ENCODE results near the gene ABHD6.
A peak's percentile ranks its signal among the peaks of the same experiment; 100 is the strongest.
"Not testable (repeated sequence)": the region's sequence is repeated elsewhere in the genome, so short reads cannot be mapped to it uniquely, and the experiment has no call there.

The ABHD6 gene

GRCh38 chr3:58334013-58334321, 96.4 kb downstream of the ABHD6 start:
- Histone ChIP-seq H3K4me1 (ENCODE audit: control insufficient read depth in 1 of 2, insufficient read depth in 1 of 2, low read depth in 1 of 2, low read length in 1 of 2) (peaks cover 36 to 51% of the 10 kb centered on the region in 2 experiments), H3K36me3 (peaks cover 3% of the 10 kb centered on the region), H3K27me3 (no peaks in the 10 kb centered on the region), H3K9me3 (no peaks in the 10 kb centered on the region), H3K4me3 (ENCODE audit: low read depth in 1 of 2, low read length in 1 of 2) (peak overlapping the region; percentile 73 to 97), H3K27ac (peak overlapping the region; percentile 93)
- TF ChIP-seq, protein P1, sequence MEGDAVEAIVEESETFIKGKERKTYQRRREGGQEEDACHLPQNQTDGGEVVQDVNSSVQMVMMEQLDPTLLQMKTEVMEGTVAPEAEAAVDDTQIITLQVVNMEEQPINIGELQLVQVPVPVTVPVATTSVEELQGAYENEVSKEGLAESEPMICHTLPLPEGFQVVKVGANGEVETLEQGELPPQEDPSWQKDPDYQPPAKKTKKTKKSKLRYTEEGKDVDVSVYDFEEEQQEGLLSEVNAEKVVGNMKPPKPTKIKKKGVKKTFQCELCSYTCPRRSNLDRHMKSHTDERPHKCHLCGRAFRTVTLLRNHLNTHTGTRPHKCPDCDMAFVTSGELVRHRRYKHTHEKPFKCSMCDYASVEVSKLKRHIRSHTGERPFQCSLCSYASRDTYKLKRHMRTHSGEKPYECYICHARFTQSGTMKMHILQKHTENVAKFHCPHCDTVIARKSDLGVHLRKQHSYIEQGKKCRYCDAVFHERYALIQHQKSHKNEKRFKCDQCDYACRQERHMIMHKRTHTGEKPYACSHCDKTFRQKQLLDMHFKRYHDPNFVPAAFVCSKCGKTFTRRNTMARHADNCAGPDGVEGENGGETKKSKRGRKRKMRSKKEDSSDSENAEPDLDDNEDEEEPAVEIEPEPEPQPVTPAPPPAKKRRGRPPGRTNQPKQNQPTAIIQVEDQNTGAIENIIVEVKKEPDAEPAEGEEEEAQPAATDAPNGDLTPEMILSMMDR (IDR thresholded peaks at IDR 0.05): no peak

DNA sequence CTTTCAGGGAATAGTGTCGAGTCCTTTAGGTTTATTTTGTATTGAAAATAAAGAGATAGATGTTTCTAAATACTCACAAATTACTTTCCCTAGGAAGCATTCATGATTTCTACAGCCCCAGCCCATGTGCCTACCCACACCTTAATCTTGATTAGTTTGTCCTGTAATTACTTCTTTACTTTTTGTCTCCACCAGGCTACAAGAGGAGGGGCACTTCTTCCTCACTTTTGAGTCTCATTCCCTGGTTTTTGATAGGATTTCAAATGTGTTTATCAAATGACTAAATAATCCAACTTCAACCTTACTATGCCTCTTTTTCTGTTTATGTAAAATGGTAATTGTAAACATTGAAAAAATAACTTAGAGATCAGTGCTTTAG, 96.9 kb downstream of the ABHD6 start:
- Histone ChIP-seq H3K27ac (peak overlapping the region; percentile 93), H3K4me3 (ENCODE audit: low read depth in 1 of 2, low read length in 1 of 2) (peak overlapping the region; percentile 73 to 97), H3K9me3 (no peaks in the 10 kb centered on the region)

GRCh38 chr3:58335652-58335947, 98.0 kb downstream of the ABHD6 start:
- Histone ChIP-seq H3K4me3 (ENCODE audit: low read depth in 1 of 2, low read length in 1 of 2) (peak overlapping the region; percentile 73 to 97), H3K27me3 (no peaks in the 10 kb centered on the region), H3K4me1 (ENCODE audit: control insufficient read depth in 1 of 2, insufficient read depth in 1 of 2, low read depth in 1 of 2, low read length in 1 of 2) (peaks cover 36 to 51% of the 10 kb centered on the region in 2 experiments), H3K27ac (peak overlapping the region; percentile 93), H3K9me3 (no peaks in the 10 kb centered on the region), H3K36me3 (peaks cover 3% of the 10 kb centered on the region)
- TF ChIP-seq, protein P1 (IDR thresholded peaks at IDR 0.05): no peak

More for the DNA sequence above, 96.9 kb downstream of the ABHD6 start:
- TF ChIP-seq, protein P1 (IDR thresholded peaks at IDR 0.05): no peak
- Histone ChIP-seq H3K4me1 (ENCODE audit: control insufficient read depth in 1 of 2, insufficient read depth in 1 of 2, low read depth in 1 of 2, low read length in 1 of 2) (peaks cover 36 to 51% of the 10 kb centered on the region in 2 experiments), H3K36me3 (peaks cover 3% of the 10 kb centered on the region), H3K27me3 (no peaks in the 10 kb centered on the region)

- TF ChIP-seq, protein P1 (IDR thresholded peaks at IDR 0.05): no peak
Measured at GRCh38 chr3:58336135-58336882, 98.7 kb downstream of the ABHD6 start.

GRCh38 chr3:58337190-58337589, 99.6 kb downstream of the ABHD6 start:
- Histone ChIP-seq H3K27ac (peak overlapping the region; percentile 93), H3K4me1 (ENCODE audit: control insufficient read depth in 1 of 2, insufficient read depth in 1 of 2, low read depth in 1 of 2, low read length in 1 of 2) (peaks cover 34 to 47% of the 10 kb centered on the region in 2 experiments), H3K9me3 (no peaks in the 10 kb centered on the region), H3K27me3 (no peaks in the 10 kb centered on the region), H3K36me3 (peaks cover 9% of the 10 kb centered on the region), H3K4me3 (ENCODE audit: low read depth in 1 of 2, low read length in 1 of 2) (no peak overlapping the region)
- TF ChIP-seq, protein P1 (IDR thresholded peaks at IDR 0.05): no peak

More at GRCh38 chr3:58336135-58336882, 98.7 kb downstream of the ABHD6 start:
- H3K27me3 ChIP-seq: no peaks in the 10 kb centered on the region
- H3K27ac ChIP-seq: peak overlapping the region; percentile 93
- peak overlapping the region; percentile 15 to 73 for H3K4me3 ChIP-seq (ENCODE audit: low read depth in 1 of 2, low read length in 1 of 2)
- peaks cover 6% of the 10 kb centered on the region for H3K36me3 ChIP-seq
- H3K9me3 ChIP-seq: no peaks in the 10 kb centered on the region
- peaks cover 36 to 51% of the 10 kb centered on the region in 2 experiments for H3K4me1 ChIP-seq (ENCODE audit: control insufficient read depth in 1 of 2, insufficient read depth in 1 of 2, low read depth in 1 of 2, low read length in 1 of 2)

GRCh38 chr3:58339146-58339545, 101.6 kb downstream of the ABHD6 start:
- not testable (repeated sequence) for H3K27ac ChIP-seq; H3K9me3 ChIP-seq; H3K27me3 ChIP-seq; H3K4me3 ChIP-seq (ENCODE audit: low read depth in 1 of 2, low read length in 1 of 2)
- Histone ChIP-seq H3K4me1 (ENCODE audit: control insufficient read depth in 1 of 2, insufficient read depth in 1 of 2, low read depth in 1 of 2, low read length in 1 of 2) (peaks cover 23 to 41% of the 10 kb centered on the region in 2 experiments), H3K36me3 (peaks cover 21% of the 10 kb centered on the region)

Measured in neutrophil (primary cell).